ENCODE results near the gene S1PR5.

S1PR5 gene

GRCh38 chr19:10516064-10516385 lies 1.2 kb downstream of the S1PR5 start:
- no peak for DNase-seq
- H2BK120ac ChIP-seq (ENCODE audit: low read depth, low read length) = no peak overlapping the region
- 92% methylated on average over 5 of the region's 5 CpGs for WGBS
- no peak overlapping the region for H3K23ac ChIP-seq (ENCODE audit: low read length in 2 of 2)
- H3K9me3 ChIP-seq (ENCODE audit: control insufficient read depth, low read length) = no peaks in the 10 kb centered on the region
- no peak overlapping the region for H2AFZ ChIP-seq (ENCODE audit: low read depth, low read length)
- H2AK5ac ChIP-seq (ENCODE audit: low read length, severe bottlenecking) = no peak overlapping the region
- peaks cover 0 to 12% of the 10 kb centered on the region in 2 experiments for H3K36me3 ChIP-seq (ENCODE audit: control insufficient read depth in 1 of 2, insufficient read depth in 2 of 2, low read depth in 1 of 2, low read length in 2 of 2)
- H3K4me2 ChIP-seq (ENCODE audit: low read length, poor library complexity, severe bottlenecking) = no peak overlapping the region
- H2BK15ac ChIP-seq (ENCODE audit: low read depth, poor library complexity, severe bottlenecking) = no peak overlapping the region
- H4K91ac ChIP-seq (ENCODE audit: low read length) = no peak overlapping the region
- H3K18ac ChIP-seq (ENCODE audit: low read depth in 1 of 2, low read length in 2 of 2) = peak overlapping the region in 1 of 2 experiments; percentile 18
- H3K14ac ChIP-seq (ENCODE audit: low read length in 2 of 2) = no peak overlapping the region
- H3K4me3 ChIP-seq (ENCODE audit: insufficient read depth in 1 of 2, low read depth in 1 of 2, low read length in 2 of 2) = no peak overlapping the region
- H3K9ac ChIP-seq (ENCODE audit: low read length) = no peak overlapping the region
- no peak overlapping the region for H4K8ac ChIP-seq (ENCODE audit: low read length)
- no peak overlapping the region for H2BK5ac ChIP-seq (ENCODE audit: low read depth, low read length, poor library complexity, severe bottlenecking)
- peaks cover 19% of the 10 kb centered on the region for H3K4me1 ChIP-seq (ENCODE audit: control insufficient read depth, insufficient read depth, low read depth, low read length)
- no peaks in the 10 kb centered on the region for H3K79me1 ChIP-seq (replicated peaks; ENCODE audit: low read length, poor library complexity, severe bottlenecking)
- no peak overlapping the region for H3K4ac ChIP-seq (ENCODE audit: low read depth in 1 of 2, low read length in 2 of 2)
- H2BK12ac ChIP-seq (ENCODE audit: low read length in 2 of 2) = no peak overlapping the region
- H3K27ac ChIP-seq (ENCODE audit: low read length, poor library complexity, severe bottlenecking) = no peak overlapping the region
- H3K27me3 ChIP-seq (ENCODE audit: control insufficient read depth in 1 of 2, insufficient read depth in 1 of 2, low read length in 2 of 2) = peaks cover 14 to 63% of the 10 kb centered on the region in 2 experiments

- Histone ChIP-seq H3K14ac (ENCODE audit: low read length in 2 of 2) (no peak overlapping the region), H2AFZ (ENCODE audit: low read depth, low read length) (no peak overlapping the region), H3K18ac (ENCODE audit: low read depth in 1 of 2, low read length in 2 of 2) (no peak overlapping the region), H3K36me3 (ENCODE audit: control insufficient read depth in 1 of 2, insufficient read depth in 2 of 2, low read depth in 1 of 2, low read length in 2 of 2) (peaks cover 0 to 12% of the 10 kb centered on the region in 2 experiments), H2BK12ac (ENCODE audit: low read length in 2 of 2) (no peak overlapping the region), H3K27ac (ENCODE audit: low read length, poor library complexity, severe bottlenecking) (no peak overlapping the region), H2BK5ac (ENCODE audit: low read depth, low read length, poor library complexity, severe bottlenecking) (no peak overlapping the region), H3K9ac (ENCODE audit: low read length) (no peak overlapping the region), H2BK120ac (ENCODE audit: low read depth, low read length) (no peak overlapping the region), H3K79me1 (replicated peaks; ENCODE audit: low read length, poor library complexity, severe bottlenecking) (no peaks in the 10 kb centered on the region), H3K4me3 (ENCODE audit: insufficient read depth in 1 of 2, low read depth in 1 of 2, low read length in 2 of 2) (no peak overlapping the region), H2BK15ac (ENCODE audit: low read depth, poor library complexity, severe bottlenecking) (peak overlapping the region; percentile 18), H2AK5ac (ENCODE audit: low read length, severe bottlenecking) (no peak overlapping the region), H3K23ac (ENCODE audit: low read length in 2 of 2) (no peak overlapping the region), H3K27me3 (ENCODE audit: control insufficient read depth in 1 of 2, insufficient read depth in 1 of 2, low read length in 2 of 2) (peaks cover 14 to 62% of the 10 kb centered on the region in 2 experiments), H3K4me1 (ENCODE audit: control insufficient read depth, insufficient read depth, low read depth, low read length) (peaks cover 23% of the 10 kb centered on the region), H4K8ac (ENCODE audit: low read length) (peak overlapping the region; percentile 7), H3K9me3 (ENCODE audit: control insufficient read depth, low read length) (no peaks in the 10 kb centered on the region), H4K91ac (ENCODE audit: low read length) (peak overlapping the region; percentile 34), H3K4ac (ENCODE audit: low read depth in 1 of 2, low read length in 2 of 2) (peak overlapping the region in 1 of 2 experiments; percentile 13), H3K4me2 (ENCODE audit: low read length, poor library complexity, severe bottlenecking) (no peak overlapping the region)
- DNase-seq = no peak
- WGBS = 59% methylated on average over 99 of the region's 107 CpGs
These were observed 2.8 kb downstream of the S1PR5 start for GRCh38 chr19:10514211-10515145.

GRCh38 chr19:10513223-10513622 lies 4.0 kb downstream of the S1PR5 start:
- Histone ChIP-seq H4K8ac (ENCODE audit: low read length) (no peak overlapping the region), H4K91ac (ENCODE audit: low read length) (no peak overlapping the region), H3K4ac (ENCODE audit: low read depth in 1 of 2, low read length in 2 of 2) (no peak overlapping the region), H3K18ac (ENCODE audit: low read depth in 1 of 2, low read length in 2 of 2) (no peak overlapping the region), H3K27ac (ENCODE audit: low read length, poor library complexity, severe bottlenecking) (no peak overlapping the region), H2BK15ac (ENCODE audit: low read depth, poor library complexity, severe bottlenecking) (no peak overlapping the region), H3K4me3 (ENCODE audit: insufficient read depth in 1 of 2, low read depth in 1 of 2, low read length in 2 of 2) (no peak overlapping the region), H2AK5ac (ENCODE audit: low read length, severe bottlenecking) (no peak overlapping the region), H2BK12ac (ENCODE audit: low read length in 2 of 2) (no peak overlapping the region), H3K27me3 (ENCODE audit: control insufficient read depth in 1 of 2, insufficient read depth in 1 of 2, low read length in 2 of 2) (peaks cover 1 to 50% of the 10 kb centered on the region in 2 experiments), H3K9me3 (ENCODE audit: control insufficient read depth, low read length) (no peaks in the 10 kb centered on the region), H3K4me2 (ENCODE audit: low read length, poor library complexity, severe bottlenecking) (no peak overlapping the region), H3K9ac (ENCODE audit: low read length) (no peak overlapping the region), H2AFZ (ENCODE audit: low read depth, low read length) (no peak overlapping the region), H2BK120ac (ENCODE audit: low read depth, low read length) (no peak overlapping the region), H3K4me1 (ENCODE audit: control insufficient read depth, insufficient read depth, low read depth, low read length) (peaks cover 19% of the 10 kb centered on the region), H2BK5ac (ENCODE audit: low read depth, low read length, poor library complexity, severe bottlenecking) (no peak overlapping the region), H3K14ac (ENCODE audit: low read length in 2 of 2) (no peak overlapping the region), H3K36me3 (ENCODE audit: control insufficient read depth in 1 of 2, insufficient read depth in 2 of 2, low read depth in 1 of 2, low read length in 2 of 2) (peaks cover 0 to 12% of the 10 kb centered on the region in 2 experiments), H3K79me1 (replicated peaks; ENCODE audit: low read length, poor library complexity, severe bottlenecking) (no peaks in the 10 kb centered on the region), H3K23ac (ENCODE audit: low read length in 2 of 2) (no peak overlapping the region)
- WGBS = 92% methylated on average over 7 of the region's 7 CpGs
- no peak for DNase-seq

GRCh38 chr19:10510301-10510802 lies 6.9 kb downstream of the S1PR5 start:
- Histone ChIP-seq H2AK5ac (ENCODE audit: low read length, severe bottlenecking) (no peak overlapping the region), H3K27me3 (ENCODE audit: control insufficient read depth in 1 of 2, insufficient read depth in 1 of 2, low read length in 2 of 2) (peaks cover 0 to 36% of the 10 kb centered on the region in 2 experiments), H2BK15ac (ENCODE audit: low read depth, poor library complexity, severe bottlenecking) (no peak overlapping the region), H4K91ac (ENCODE audit: low read length) (no peak overlapping the region), H3K18ac (ENCODE audit: low read depth in 1 of 2, low read length in 2 of 2) (no peak overlapping the region), H2BK120ac (ENCODE audit: low read depth, low read length) (no peak overlapping the region), H3K4me1 (ENCODE audit: control insufficient read depth, insufficient read depth, low read depth, low read length) (peaks cover 7% of the 10 kb centered on the region), H2BK12ac (ENCODE audit: low read length in 2 of 2) (no peak overlapping the region), H3K4ac (ENCODE audit: low read depth in 1 of 2, low read length in 2 of 2) (no peak overlapping the region), H3K27ac (ENCODE audit: low read length, poor library complexity, severe bottlenecking) (no peak overlapping the region), H3K79me1 (replicated peaks; ENCODE audit: low read length, poor library complexity, severe bottlenecking) (no peaks in the 10 kb centered on the region), H2AFZ (ENCODE audit: low read depth, low read length) (no peak overlapping the region), H3K4me3 (ENCODE audit: insufficient read depth in 1 of 2, low read depth in 1 of 2, low read length in 2 of 2) (no peak overlapping the region), H3K4me2 (ENCODE audit: low read length, poor library complexity, severe bottlenecking) (peak overlapping the region; percentile 38), H3K14ac (ENCODE audit: low read length in 2 of 2) (no peak overlapping the region), H3K36me3 (ENCODE audit: control insufficient read depth in 1 of 2, insufficient read depth in 2 of 2, low read depth in 1 of 2, low read length in 2 of 2) (peaks cover 0 to 12% of the 10 kb centered on the region in 2 experiments), H2BK5ac (ENCODE audit: low read depth, low read length, poor library complexity, severe bottlenecking) (no peak overlapping the region), H3K23ac (ENCODE audit: low read length in 2 of 2) (no peak overlapping the region), H3K9ac (ENCODE audit: low read length) (no peak overlapping the region), H4K8ac (ENCODE audit: low read length) (peak overlapping the region; percentile 35), H3K9me3 (ENCODE audit: control insufficient read depth, low read length) (no peaks in the 10 kb centered on the region)
- 16% methylated on average over 15 of the region's 15 CpGs for WGBS
- DNase-seq = no peak
